Progenitor cell of endocrine pancreas (in vitro differentiated cells): ENCODE results near the gene NT5M. TPM values are rescaled to one million over a fixed set of nuclear protein-coding genes. Genes with fewer than 3 reads are reported as not detected.

Experiments used
- DNase-seq: peaks from one replicate; pipeline ENCODE4 v3.0.0; 2021; ENCODE audit warnings: low spot score; ENCODE audit not compliant: unreplicated experiment
- H3K27ac Mint-ChIP-seq: 2 replicates; pipeline ENCODE4 v1.8.0; 2021; ENCODE audit warnings: mild to moderate bottlenecking, moderate library complexity, mixed read lengths
- H3K27me3 Mint-ChIP-seq: 2 replicates; pipeline ENCODE4 v1.8.0; 2021; ENCODE audit warnings: mixed read lengths
- H3K36me3 Mint-ChIP-seq: 2 replicates; pipeline ENCODE4 v1.8.0; 2022; ENCODE audit warnings: mixed read lengths; ENCODE audit not compliant: insufficient read depth
- H3K4me1 Mint-ChIP-seq: 2 replicates; pipeline ENCODE4 v1.8.0; 2021; ENCODE audit warnings: low read depth, mixed read lengths
- H3K4me3 Mint-ChIP-seq: 2 replicates; pipeline ENCODE4 v1.8.0; 2021; ENCODE audit warnings: low read depth, mild to moderate bottlenecking, moderate library complexity, mixed read lengths
- H3K9me3 Mint-ChIP-seq: 2 replicates; pipeline ENCODE4 v1.8.0; 2021; ENCODE audit warnings: low read depth, mixed read lengths
- CTCF ChIP-seq: fragments of 200-600 bp; sonication (generic); IDR thresholded peaks from one replicate; pipeline ENCODE4 v1.5.0; 2021; ENCODE audit warnings: antibody characterized with exemption, mild to moderate bottlenecking; ENCODE audit not compliant: unreplicated experiment
- total RNA-seq: library from RNA; stranded (reverse); gene quantifications from 2 replicates; pipeline ENCODE4 v1.2.1, GENCODE V29; 2021

NT5M gene
- total RNA-seq, 1 donor from 2014 or later = 2.4 TPM

GRCh38 chr17:17354560-17355349, 51.6 kb downstream of the NT5M start:
- Mint-ChIP-seq H3K4me3 (no peak overlapping the region), H3K36me3 (no peaks in the 10 kb centered on the region), H3K27me3 (peaks cover 9% of the 10 kb centered on the region), H3K27ac (no peak overlapping the region), H3K9me3 (peaks cover 10% of the 10 kb centered on the region), H3K4me1 (peaks cover 3% of the 10 kb centered on the region)
- DNase-seq = peak; percentile 77
- peak; percentile 92 for TF ChIP-seq CTCF

- TF ChIP-seq CTCF = no peak
- H3K27ac Mint-ChIP-seq = no peak overlapping the region
- H3K9me3 Mint-ChIP-seq = peaks cover 15% of the 10 kb centered on the region
- peaks cover 7% of the 10 kb centered on the region for H3K27me3 Mint-ChIP-seq
- DNase-seq = no peak
- H3K36me3 Mint-ChIP-seq = no peaks in the 10 kb centered on the region
- peaks cover under 1% of the 10 kb centered on the region for H3K4me1 Mint-ChIP-seq
- no peak overlapping the region for H3K4me3 Mint-ChIP-seq
Measured at GRCh38 chr17:17355426-17355825, 52.3 kb downstream of the NT5M start.

- Mint-ChIP-seq H3K27ac (no peak overlapping the region), H3K27me3 (peaks cover 10% of the 10 kb centered on the region), H3K9me3 (peaks cover 18% of the 10 kb centered on the region), H3K36me3 (no peaks in the 10 kb centered on the region), H3K4me1 (no peaks in the 10 kb centered on the region), H3K4me3 (no peak overlapping the region)
- TF ChIP-seq CTCF = peak; percentile 98
- DNase-seq = peak; percentile 67
Measured at GRCh38 chr17:17356149-17356930, 53.2 kb downstream of the NT5M start.

- H3K27me3 Mint-ChIP-seq = peaks cover 10% of the 10 kb centered on the region
- no peak overlapping the region for H3K4me3 Mint-ChIP-seq
- no peak overlapping the region for H3K27ac Mint-ChIP-seq
- H3K4me1 Mint-ChIP-seq = no peaks in the 10 kb centered on the region
- no peak for DNase-seq
- H3K9me3 Mint-ChIP-seq = peaks cover 18% of the 10 kb centered on the region
- TF ChIP-seq CTCF = no peak
- no peaks in the 10 kb centered on the region for H3K36me3 Mint-ChIP-seq
Measured at GRCh38 chr17:17356931-17357270, 53.7 kb downstream of the NT5M start.

GRCh38 chr17:17358060-17358751, 55.0 kb downstream of the NT5M start:
- Mint-ChIP-seq H3K4me1 (no peaks in the 10 kb centered on the region), H3K27ac (no peak overlapping the region), H3K4me3 (no peak overlapping the region), H3K9me3 (peaks cover 18% of the 10 kb centered on the region), H3K27me3 (peaks cover 13% of the 10 kb centered on the region), H3K36me3 (no peaks in the 10 kb centered on the region)
- TF ChIP-seq CTCF = no peak
- DNase-seq = no peak
